ENCODE results near the gene ITFG2.

GRCh38 chr12:2853626-2854025 lies 41.2 kb downstream of the ITFG2 start:
- TF ChIP-seq CTCF (IDR thresholded peaks at IDR 0.05) (peak; percentile 59 to 88 (median 76)), POLR2A (IDR thresholded peaks at IDR 0.05) (no peak)
